Stromal cell of bone marrow (primary cell): ENCODE data around the gene RHBDD2.

Experiments used
- DNase-seq: peaks from one replicate; pipeline ENCODE4 v3.0.0-alpha.2; 2012; ENCODE audit warnings: low read depth

The RHBDD2 gene

GRCh38 chr7:75920431-75921161, 41.8 kb downstream of the RHBDD2 start:
- no peak for DNase-seq

DNA sequence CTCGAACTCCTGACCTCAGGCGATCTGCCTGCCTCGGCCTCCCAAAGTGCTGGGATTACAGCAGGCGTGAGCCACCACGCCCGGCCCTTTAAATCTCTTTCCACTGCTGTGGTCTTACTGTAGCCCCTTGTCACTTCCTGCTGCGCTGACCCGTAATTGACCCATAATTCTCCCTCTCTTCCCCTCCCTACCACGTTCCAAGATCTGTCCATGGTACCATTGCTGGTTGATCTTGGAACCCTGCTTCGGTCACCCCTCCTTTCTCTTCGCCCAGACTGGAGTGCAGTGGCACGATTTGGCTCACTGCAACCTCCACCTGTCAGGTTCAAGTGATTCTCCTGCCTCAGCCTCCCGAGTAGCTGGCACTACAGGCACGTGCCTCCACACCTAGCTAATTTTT, 42.6 kb downstream of the RHBDD2 start:
- DNase-seq, result no peak

DNA sequence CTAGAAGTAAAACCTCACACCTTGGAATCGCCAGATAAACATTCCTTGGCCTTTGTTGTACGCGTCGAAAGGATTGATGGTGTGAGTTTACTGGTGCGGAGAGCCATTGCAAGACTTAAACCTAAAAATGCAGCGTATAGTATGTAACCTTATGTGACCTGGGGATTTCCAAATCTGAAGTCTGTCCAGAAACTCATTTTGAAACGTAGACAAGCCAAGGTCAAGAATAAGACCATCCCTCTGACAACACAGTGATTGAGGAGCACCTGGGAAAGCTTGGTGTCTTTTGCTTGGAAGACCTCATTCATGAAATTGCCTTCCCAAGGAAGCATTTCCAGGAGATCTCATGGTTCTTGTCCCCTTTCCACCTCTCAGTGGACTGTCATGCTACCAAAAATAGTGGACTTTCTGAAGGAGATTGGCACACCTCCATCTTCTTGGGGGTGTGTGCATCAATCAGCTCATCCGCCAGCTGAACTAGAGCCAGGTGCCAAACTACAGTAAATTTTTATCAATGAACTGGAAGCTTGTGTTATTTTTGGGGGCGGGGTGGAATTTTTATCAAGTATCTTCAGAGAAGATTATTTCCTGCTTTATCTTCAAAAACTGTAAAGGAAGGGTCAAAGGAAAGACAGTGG, 44.3 kb downstream of the RHBDD2 start:
- no peak for DNase-seq

DNA sequence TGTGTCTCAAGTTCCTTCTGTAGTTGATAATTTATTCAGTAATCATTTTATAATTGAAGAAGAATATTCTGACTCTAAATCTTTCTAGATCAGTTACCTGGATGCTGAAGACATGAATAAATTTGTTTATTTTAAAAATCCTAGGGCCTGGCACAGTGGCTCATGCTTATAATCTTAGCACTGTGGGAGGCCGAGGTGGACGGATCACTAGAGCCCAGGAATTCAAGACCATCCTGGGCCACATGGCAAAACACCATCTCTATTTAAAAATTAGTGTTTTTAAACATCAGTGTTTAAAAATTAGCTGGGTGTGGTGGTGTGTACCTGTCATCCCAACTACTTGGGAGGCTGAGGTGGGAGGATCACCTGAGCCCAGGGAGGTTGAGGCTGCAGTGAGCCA, 45.4 kb downstream of the RHBDD2 start:
- no peak for DNase-seq

- DNase-seq, result no peak
These were observed 46.1 kb downstream of the RHBDD2 start for GRCh38 chr7:75924889-75925288.

DNA sequence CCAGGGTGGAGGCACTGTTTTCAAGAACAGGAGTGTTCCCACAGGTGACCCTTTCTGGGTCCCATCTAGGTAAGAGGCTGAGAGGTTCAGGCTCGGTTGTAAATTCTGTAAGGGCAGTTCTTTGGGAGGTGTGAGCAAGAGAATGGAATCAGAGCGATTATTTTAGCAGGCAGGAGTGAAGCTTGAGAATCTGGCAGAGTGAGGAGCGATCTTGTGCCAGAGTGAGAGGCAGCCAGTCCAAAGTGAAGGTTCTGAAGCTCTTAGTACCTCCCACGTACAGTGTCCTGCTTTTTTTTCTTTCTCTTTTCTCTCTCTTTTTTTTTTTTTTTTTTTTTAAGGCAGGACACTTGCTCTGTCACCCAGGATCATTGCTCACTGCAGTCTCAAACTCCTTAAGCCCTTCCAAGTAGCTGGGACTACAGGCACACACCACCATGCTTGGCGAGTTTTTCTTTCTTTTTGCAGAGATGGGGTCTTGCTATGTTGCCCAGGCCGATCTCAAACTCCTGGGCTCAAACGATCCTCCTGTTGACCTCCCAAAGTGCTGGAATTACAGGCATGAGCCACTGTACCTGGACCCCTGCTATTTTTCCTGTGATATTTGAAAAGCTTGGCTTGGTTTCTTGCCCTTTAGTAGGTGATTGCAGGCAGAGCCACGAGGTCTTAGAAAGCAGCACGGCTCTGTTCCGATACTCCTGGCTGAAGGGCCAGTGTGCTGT, 47.0 kb downstream of the RHBDD2 start:
- no peak for DNase-seq

GRCh38 chr7:75928568-75928914, 49.7 kb downstream of the RHBDD2 start:
- DNase-seq, result no peak

- DNase-seq, result no peak
These were observed 52.8 kb downstream of the RHBDD2 start for GRCh38 chr7:75931680-75932079.

DNA sequence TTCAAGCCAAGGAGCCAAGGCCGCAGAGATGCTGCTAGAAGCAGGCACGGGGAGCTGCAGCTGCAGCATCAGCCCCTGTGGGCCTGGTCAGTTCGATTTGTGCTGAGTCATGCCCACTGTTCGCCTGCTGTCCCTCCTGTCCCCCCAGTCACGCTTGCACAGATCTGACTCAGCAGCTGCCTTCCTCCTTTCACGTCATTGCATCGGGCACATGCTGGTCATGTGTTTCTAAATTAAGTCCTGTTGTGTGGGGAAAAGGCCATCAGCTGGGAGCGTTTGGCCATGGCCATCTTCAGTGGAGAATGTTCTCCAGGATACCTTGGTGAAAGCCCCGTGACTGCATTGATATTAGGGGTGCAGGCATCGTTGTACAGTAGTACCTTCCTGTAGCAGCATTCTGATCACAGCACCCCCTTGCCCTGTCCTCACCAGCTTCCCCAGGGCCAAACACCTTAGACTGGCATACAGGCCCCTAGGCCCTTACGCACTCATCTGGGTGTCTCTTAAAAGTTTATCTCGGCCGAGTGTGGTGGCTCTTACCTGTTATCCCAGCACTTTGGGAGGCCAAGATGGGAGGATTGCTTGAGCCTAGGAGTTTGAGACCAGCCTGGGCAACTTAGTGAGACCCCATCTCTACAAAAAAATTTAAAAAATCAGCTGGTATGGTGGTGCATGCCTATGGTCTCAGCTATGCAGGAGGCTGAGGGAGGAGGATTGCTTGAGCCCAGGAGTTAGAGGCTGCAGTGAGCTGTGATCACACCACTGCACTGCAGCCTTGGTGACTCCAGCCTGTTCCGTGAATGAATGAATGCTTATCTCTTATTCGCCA, 59.3 kb downstream of the RHBDD2 start:
- DNase-seq, result peak; percentile 85
